Measurements from ENCODE around the gene PTGR3.

PTGR3 gene

GRCh38 chr18:75208155-75208835 lies 644 bp downstream of the PTGR3 start:
- peak overlapping the region; percentile 85 to 90 for H3K4me3 ChIP-seq (replicated peaks in 1 of 2; ENCODE audit: low read depth in 2 of 2, low read length in 2 of 2)
- peak; percentile 1 for TF ChIP-seq CTCF (IDR thresholded peaks at IDR 0.05; ENCODE audit: low read depth, low read length)
- DNase-seq (ENCODE audit: low read depth in 2 of 2): peak; percentile 61 to 66

GRCh38 chr18:75207310-75208154 lies 1.4 kb downstream of the PTGR3 start:
- peak; percentile 43 to 50 for DNase-seq (ENCODE audit: low read depth in 2 of 2)
- peak overlapping the region; percentile 85 to 90 for H3K4me3 ChIP-seq (replicated peaks in 1 of 2; ENCODE audit: low read depth in 2 of 2, low read length in 2 of 2)
- TF ChIP-seq CTCF (IDR thresholded peaks at IDR 0.05; ENCODE audit: low read depth, low read length): no peak

GRCh38 chr18:75206452-75207309 lies 2.3 kb downstream of the PTGR3 start:
- no peak for DNase-seq (ENCODE audit: low read depth in 2 of 2)
- H3K4me3 ChIP-seq (replicated peaks in 1 of 2; ENCODE audit: low read depth in 2 of 2, low read length in 2 of 2): peak overlapping the region; percentile 6 to 85
- TF ChIP-seq CTCF (IDR thresholded peaks at IDR 0.05; ENCODE audit: low read depth, low read length): no peak

GRCh38 chr18:75205514-75206132 lies 3.3 kb downstream of the PTGR3 start:
- H3K4me3 ChIP-seq (replicated peaks in 1 of 2; ENCODE audit: low read depth in 2 of 2, low read length in 2 of 2): no peak overlapping the region
- TF ChIP-seq CTCF (IDR thresholded peaks at IDR 0.05; ENCODE audit: low read depth, low read length): no peak
- no peak for DNase-seq (ENCODE audit: low read depth in 2 of 2)

GRCh38 chr18:75204732-75205513 lies 4.0 kb downstream of the PTGR3 start:
- DNase-seq (ENCODE audit: low read depth in 2 of 2): peak in 1 of 2 donors; percentile 26
- peak overlapping the region; percentile 34 to 35 for H3K4me3 ChIP-seq (replicated peaks in 1 of 2; ENCODE audit: low read depth in 2 of 2, low read length in 2 of 2)
- TF ChIP-seq CTCF (IDR thresholded peaks at IDR 0.05; ENCODE audit: low read depth, low read length): no peak

All from cardiac fibroblast (primary cell).